ENCODE measurements around the gene MPHOSPH9. TPM values are rescaled to one million over a fixed set of nuclear protein-coding genes. Genes with fewer than 3 reads are reported as not detected.

MPHOSPH9 gene
- total RNA-seq, 4 donors from 2014 or later = 11.5 to 26.8 (median 14.7) TPM

GRCh38 chr12:123115409-123116121, 117.4 kb downstream of the MPHOSPH9 start:
- H3K9me3 ChIP-seq = no peaks in the 10 kb centered on the region
- peak overlapping the region; percentile 52 to 85 (median 79) for H3K27ac ChIP-seq
- TF ChIP-seq EP300 (IDR thresholded peaks at IDR 0.05) (no peak), POLR2AphosphoS5 (IDR thresholded peaks at IDR 0.05) (peak; percentile 93), CTCF (IDR thresholded peaks at IDR 0.05) (no peak), POLR2A (IDR thresholded peaks at IDR 0.05) (no peak)
- H3K27me3 ChIP-seq = no peaks in the 10 kb centered on the region
- 15 to 26% methylated on average over 3 to 7 of the region's 8 CpGs for WGBS, 2 donors (ENCODE audit: low coverage in 1 of 2)
- H3K4me3 ChIP-seq = no peak overlapping the region
- ATAC-seq = peak; percentile 96
- no peaks in the 10 kb centered on the region for H3K36me3 ChIP-seq
- peaks cover 6 to 97% (median 26%) of the 10 kb centered on the region in 3 donors for H3K4me1 ChIP-seq

- H3K4me1 ChIP-seq = peaks cover 6 to 95% (median 27%) of the 10 kb centered on the region in 3 donors
- ATAC-seq = no peak
- no peak overlapping the region for H3K4me3 ChIP-seq
- no peaks in the 10 kb centered on the region for H3K27me3 ChIP-seq
- WGBS, 2 donors (ENCODE audit: low coverage in 1 of 2) = 57 to 71% methylated on average over 2 to 5 of the region's 13 CpGs
- H3K36me3 ChIP-seq = peaks cover 0 to 6% of the 10 kb centered on the region in 2 donors
- no peaks in the 10 kb centered on the region for H3K9me3 ChIP-seq
- H3K27ac ChIP-seq = peak overlapping the region; percentile 52 to 85 (median 79)
- TF ChIP-seq CTCF (IDR thresholded peaks at IDR 0.05) = no peak
- TF ChIP-seq POLR2A (IDR thresholded peaks at IDR 0.05) = no peak
- no peak for TF ChIP-seq EP300 (IDR thresholded peaks at IDR 0.05)
- no peak for TF ChIP-seq POLR2AphosphoS5 (IDR thresholded peaks at IDR 0.05)
Measured at GRCh38 chr12:123114304-123115083, 118.4 kb downstream of the MPHOSPH9 start.

GRCh38 chr12:123113026-123113425, 119.9 kb downstream of the MPHOSPH9 start:
- H3K4me3 ChIP-seq = no peak overlapping the region
- peaks cover 0 to 7% of the 10 kb centered on the region in 2 donors for H3K36me3 ChIP-seq
- H3K27me3 ChIP-seq = no peaks in the 10 kb centered on the region
- no peak for TF ChIP-seq CTCF (IDR thresholded peaks at IDR 0.05)
- TF ChIP-seq POLR2A (IDR thresholded peaks at IDR 0.05) = no peak
- TF ChIP-seq EP300 (IDR thresholded peaks at IDR 0.05) = no peak
- no peak for TF ChIP-seq POLR2AphosphoS5 (IDR thresholded peaks at IDR 0.05)
- no peaks in the 10 kb centered on the region for H3K9me3 ChIP-seq
- WGBS, 2 donors (ENCODE audit: low coverage in 1 of 2) = 54 to 57% methylated on average over 4 to 7 of the region's 8 CpGs
- ATAC-seq = no peak
- peak overlapping the region in 3 of 4 donors; percentile 28 to 85 (median 78) for H3K27ac ChIP-seq
- H3K4me1 ChIP-seq = peaks cover 6 to 96% (median 36%) of the 10 kb centered on the region in 3 donors

- Histone ChIP-seq H3K27me3 (no peaks in the 10 kb centered on the region), H3K36me3 (peaks cover 0 to 7% of the 10 kb centered on the region in 2 donors), H3K4me1 (peaks cover 6 to 96% (median 43%) of the 10 kb centered on the region in 3 donors), H3K9me3 (no peaks in the 10 kb centered on the region), H3K27ac (peak overlapping the region in 1 of 4 donors; percentile 85), H3K4me3 (no peak overlapping the region)
- no peak for ATAC-seq
- 79% methylated on average over 14 of the region's 19 CpGs; no CpG with 5 or more reads in 1 of the 2 donors for WGBS, 2 donors (ENCODE audit: low coverage in 1 of 2)
- no peak for TF ChIP-seq POLR2AphosphoS5 (IDR thresholded peaks at IDR 0.05)
- TF ChIP-seq CTCF (IDR thresholded peaks at IDR 0.05) = no peak
- no peak for TF ChIP-seq POLR2A (IDR thresholded peaks at IDR 0.05)
- no peak for TF ChIP-seq EP300 (IDR thresholded peaks at IDR 0.05)
Measured at GRCh38 chr12:123111498-123112165, 121.3 kb downstream of the MPHOSPH9 start.

Data from gastroesophageal sphincter (tissue), 4 donors.